Spleen (tissue), 11 donors: ENCODE measurements around the gene SLC26A8. TPM values are rescaled to one million over a fixed set of nuclear protein-coding genes. Genes with fewer than 3 reads are reported as not detected.

Experiments used
- DNase-seq: peaks from one replicate; pipeline ENCODE4 v3.0.0-alpha.2; 2020
- H3K27ac ChIP-seq, 8 donors: fragments of 200-600 bp; sonication (generic) in 7 of 8; 1 replicate in 4 of 8; 2 replicates in 4 of 8; pipeline versions ENCODE4 v1.5.0 to v1.8.0; 2016 to 2021; ENCODE audit warnings: inconsistent platforms in 4 of 8, mild to moderate bottlenecking in 4 of 8, moderate library complexity in 1 of 8
- H3K27me3 ChIP-seq, 7 donors: fragments of 200-600 bp; sonication (generic) in 6 of 7; replicated peaks in 1 of 7; 1 replicate in 4 of 7; 2 replicates in 3 of 7; pipeline versions ENCODE4 v1.5.0 to v1.8.0; 2016 to 2021; ENCODE audit warnings: inconsistent platforms in 3 of 7, mild to moderate bottlenecking in 1 of 7
- H3K36me3 ChIP-seq, 6 donors: fragments of 200-600 bp; sonication (generic) in 5 of 6; 1 replicate in 4 of 6; 2 replicates in 2 of 6; pipeline versions ENCODE4 v1.5.0 to v1.8.0; 2016 to 2021; ENCODE audit warnings: inconsistent platforms in 2 of 6
- H3K4me1 ChIP-seq, 6 donors: fragments of 200-600 bp; sonication (generic) in 5 of 6; 1 replicate in 3 of 6; 2 replicates in 3 of 6; pipeline versions ENCODE4 v1.5.0 to v1.8.0; 2016 to 2021; ENCODE audit warnings: inconsistent platforms in 3 of 6
- H3K4me3 ChIP-seq, 8 donors: fragments of 200-600 bp; sonication (generic) in 7 of 8; 1 replicate in 4 of 8; 2 replicates in 4 of 8; pipeline versions ENCODE4 v1.5.0 to v1.8.0; 2016 to 2021; ENCODE audit warnings: inconsistent platforms in 4 of 8, mild to moderate bottlenecking in 4 of 8, moderate library complexity in 2 of 8
- H3K9me3 ChIP-seq, 8 donors: fragments of 200-600 bp; sonication (generic) in 7 of 8; 1 replicate in 4 of 8; 2 replicates in 4 of 8; pipeline versions ENCODE4 v1.5.0 to v1.8.0; 2016 to 2021; ENCODE audit warnings: inconsistent platforms in 4 of 8
- CTCF ChIP-seq, 11 experiments: fragments of 200-600 bp in 7 of 11; fragments of 450-650 bp in 4 of 11; sonication (generic) in 4 of 11; IDR thresholded peaks in 8 of 11; conservative IDR thresholded peaks in 3 of 11; 1 replicate in 7 of 11; 2 replicates in 4 of 11; pipeline versions ENCODE4 v1.4.0 to v1.8.0; 2016 to 2021; ENCODE audit warnings: antibody characterized with exemption in 11 of 11, inconsistent platforms in 4 of 11, mild to moderate bottlenecking in 1 of 11
- POLR2A ChIP-seq, 3 donors: fragments of 450-650 bp; IDR thresholded peaks; one replicate each; pipeline ENCODE4 v1.5.1; 2017; ENCODE audit warnings: antibody characterized with exemption in 3 of 3, mild to moderate bottlenecking in 1 of 3
- POLR2AphosphoS5 ChIP-seq, 3 donors: sonication (generic); formaldehyde crosslinking; IDR thresholded peaks; one replicate each; pipeline ENCODE4 v1.5.1; 2017; ENCODE audit warnings: antibody characterized with exemption in 3 of 3
- WGBS, 5 donors: extraction: QIAGEN DNeasy Blood & Tissue Kit in 3 of 5; methylation state at CpG; one replicate each; pipeline versions ENCODE4 v1.1.5 to v1.1.7; 2013 to 2018; 5-methylcytosine and 5-hydroxymethylcytosine counted together
- intact Hi-C: fragments of 100-400 bp; cut with DNase I; formaldehyde crosslinking; loops from one replicate; pipeline ENCODE4 v1.15.0; 2023; ENCODE audit warnings: low total_unique reads
- polyA plus RNA-seq, 3 donors: library from polyadenylated mRNA; stranded (reverse); fragments of 200-250 nt; gene quantifications; one replicate each; pipeline ENCODE4 v1.2.1, GENCODE V29; 2013
- total RNA-seq, 7 donors: library from RNA; depleted of rRNA in 3 of 7; stranded (reverse); fragments of >200 nt in 3 of 7; fragmentation: NEBNext Ultra II Directional in 4 of 7; extraction: Animal tissue kit (Norgen Biotek cat#: 25700) in 4 of 7; gene quantifications; one replicate each; pipeline versions ENCODE4 v1.1.0 to v1.2.1, GENCODE V29; 2016 to 2021
- donor health status: healthy with polysubstance abuse.
- donor health status: DM: no; HTN: no; CAD: no; lungs with moderate emphysema.
- donor health status: DM: no; HTN: no; CAD: no.
- donor health status: Bipolar disorder and iron deficiency.
- donor health status: healthy.
- donor health status: DM: no; HTN: no; CAD: no.
- donor health status: DM: yes; HTN: yes; CAD: no.

The SLC26A8 gene
- total and polyA plus RNA-seq, 10 donors = 0.11 to 7.8 (median 2.5) TPM

- H3K27me3 ChIP-seq = no peaks in the 10 kb centered on the region
- intact Hi-C loops = no loop called here
- TF ChIP-seq CTCF (IDR thresholded peaks at IDR 0.05 in 8 of 11, conservative IDR thresholded peaks at IDR 0.05 in 3 of 11) (no peak), POLR2A (IDR thresholded peaks at IDR 0.05) (no peak), POLR2AphosphoS5 (IDR thresholded peaks at IDR 0.05) (no peak)
- no peaks in the 10 kb centered on the region for H3K4me1 ChIP-seq
- H3K9me3 ChIP-seq = no peaks in the 10 kb centered on the region
- no peak overlapping the region for H3K27ac ChIP-seq
- H3K4me3 ChIP-seq = no peak overlapping the region
- DNase-seq = no peak
- no peaks in the 10 kb centered on the region for H3K36me3 ChIP-seq
These were observed 54.8 kb downstream of the SLC26A8 start for GRCh38 chr6:35969646-35970045.

- Histone ChIP-seq H3K4me1 (no peaks in the 10 kb centered on the region), H3K9me3 (no peaks in the 10 kb centered on the region), H3K27ac (no peak overlapping the region), H3K36me3 (no peaks in the 10 kb centered on the region), H3K4me3 (no peak overlapping the region), H3K27me3 (no peaks in the 10 kb centered on the region)
- DNase-seq = no peak
- TF ChIP-seq CTCF (IDR thresholded peaks at IDR 0.05 in 8 of 11, conservative IDR thresholded peaks at IDR 0.05 in 3 of 11) (no peak), POLR2AphosphoS5 (IDR thresholded peaks at IDR 0.05) (no peak), POLR2A (IDR thresholded peaks at IDR 0.05) (no peak)
- intact Hi-C loops = no loop called here
- WGBS, 5 donors = 82 to 95% (median 90%) methylated on average over 4 of the region's 4 CpGs
These were observed 55.6 kb downstream of the SLC26A8 start for GRCh38 chr6:35968821-35969220.

- H3K27me3 ChIP-seq = no peaks in the 10 kb centered on the region
- H3K27ac ChIP-seq = no peak overlapping the region
- no peaks in the 10 kb centered on the region for H3K36me3 ChIP-seq
- no peak for TF ChIP-seq CTCF (IDR thresholded peaks at IDR 0.05 in 8 of 11, conservative IDR thresholded peaks at IDR 0.05 in 3 of 11)
- no peak for TF ChIP-seq POLR2A (IDR thresholded peaks at IDR 0.05)
- no peak for TF ChIP-seq POLR2AphosphoS5 (IDR thresholded peaks at IDR 0.05)
- intact Hi-C loops = no loop called here
- H3K4me3 ChIP-seq = no peak overlapping the region
- no peak for DNase-seq
- no peaks in the 10 kb centered on the region for H3K9me3 ChIP-seq
- H3K4me1 ChIP-seq = no peaks in the 10 kb centered on the region
- WGBS, 5 donors = 89 to 93% (median 92%) methylated on average over 4 of the region's 4 CpGs
These were observed 57.2 kb downstream of the SLC26A8 start for GRCh38 chr6:35967076-35967774.

GRCh38 chr6:35962779-35963560 lies 61.5 kb downstream of the SLC26A8 start:
- Histone ChIP-seq H3K36me3 (peaks cover 0 to 5% (median 0%) of the 10 kb centered on the region in 6 donors), H3K4me3 (no peak overlapping the region), H3K9me3 (no peaks in the 10 kb centered on the region), H3K27ac (no peak overlapping the region), H3K27me3 (peaks cover 0 to 13% (median 0%) of the 10 kb centered on the region in 7 donors), H3K4me1 (no peaks in the 10 kb centered on the region)
- intact Hi-C loops = no loop called here
- 77 to 86% (median 84%) methylated on average over 14 of the region's 14 CpGs for WGBS, 5 donors
- no peak for TF ChIP-seq CTCF (IDR thresholded peaks at IDR 0.05 in 8 of 11, conservative IDR thresholded peaks at IDR 0.05 in 3 of 11)
- no peak for TF ChIP-seq POLR2AphosphoS5 (IDR thresholded peaks at IDR 0.05)
- no peak for TF ChIP-seq POLR2A (IDR thresholded peaks at IDR 0.05)
- no peak for DNase-seq
